ENCODE data around the gene INSL3.

DNA sequence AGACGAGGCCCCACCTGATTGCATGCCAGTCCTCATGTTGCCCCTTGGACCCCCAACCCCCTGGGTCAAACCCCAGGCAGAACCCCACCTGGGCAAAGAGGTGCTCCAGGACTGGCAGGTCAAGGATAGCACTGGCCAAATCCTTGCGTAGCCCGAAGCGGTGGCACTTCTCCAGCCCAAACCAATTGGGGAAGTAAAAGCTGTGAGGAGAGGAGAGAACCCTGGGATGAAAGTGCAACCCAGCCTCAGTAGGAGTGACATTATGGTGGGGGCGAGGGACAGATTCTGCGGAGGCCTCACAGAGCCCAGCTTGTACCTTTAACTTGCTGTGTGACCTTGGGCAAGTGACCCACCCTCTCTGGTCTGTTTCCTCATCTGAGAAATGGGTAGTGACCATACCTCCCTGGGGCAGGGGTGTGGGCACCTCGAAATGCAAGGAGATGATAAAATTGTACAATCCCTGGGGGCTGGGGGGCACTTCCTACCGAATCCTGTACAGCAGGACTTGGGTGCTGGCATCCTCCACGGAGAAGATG, 22.0 kb upstream of the INSL3 start:
- TF ChIP-seq, protein P1, sequence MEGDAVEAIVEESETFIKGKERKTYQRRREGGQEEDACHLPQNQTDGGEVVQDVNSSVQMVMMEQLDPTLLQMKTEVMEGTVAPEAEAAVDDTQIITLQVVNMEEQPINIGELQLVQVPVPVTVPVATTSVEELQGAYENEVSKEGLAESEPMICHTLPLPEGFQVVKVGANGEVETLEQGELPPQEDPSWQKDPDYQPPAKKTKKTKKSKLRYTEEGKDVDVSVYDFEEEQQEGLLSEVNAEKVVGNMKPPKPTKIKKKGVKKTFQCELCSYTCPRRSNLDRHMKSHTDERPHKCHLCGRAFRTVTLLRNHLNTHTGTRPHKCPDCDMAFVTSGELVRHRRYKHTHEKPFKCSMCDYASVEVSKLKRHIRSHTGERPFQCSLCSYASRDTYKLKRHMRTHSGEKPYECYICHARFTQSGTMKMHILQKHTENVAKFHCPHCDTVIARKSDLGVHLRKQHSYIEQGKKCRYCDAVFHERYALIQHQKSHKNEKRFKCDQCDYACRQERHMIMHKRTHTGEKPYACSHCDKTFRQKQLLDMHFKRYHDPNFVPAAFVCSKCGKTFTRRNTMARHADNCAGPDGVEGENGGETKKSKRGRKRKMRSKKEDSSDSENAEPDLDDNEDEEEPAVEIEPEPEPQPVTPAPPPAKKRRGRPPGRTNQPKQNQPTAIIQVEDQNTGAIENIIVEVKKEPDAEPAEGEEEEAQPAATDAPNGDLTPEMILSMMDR (optimal IDR thresholded peaks at IDR 0.05 in 1 of 3, IDR thresholded peaks at IDR 0.05 in 1 of 3, conservative IDR thresholded peaks at IDR 0.05 in 1 of 3; ENCODE audit: extremely low read depth in 1 of 3, insufficient read depth in 2 of 3, low read length in 3 of 3), result no peak
- TF ChIP-seq EZH2 (IDR thresholded peaks at IDR 0.05; ENCODE audit: low read length), result no peak
